SHP77 treated with DMSO at 0.1 percent for 48 hours (cell line): Measurements from ENCODE around the gene ARHGEF33.
A peak's percentile ranks its signal among the peaks of the same experiment; 100 is the strongest.
"Not testable (repeated sequence)": the region's sequence is repeated elsewhere in the genome, so short reads cannot be mapped to it uniquely, and the experiment has no call there.

Experiments
- DNase-seq: peaks from one replicate; lab custom pipeline; 2025; lab: John Stamatoyannopoulos, UW

ARHGEF33 gene

DNA sequence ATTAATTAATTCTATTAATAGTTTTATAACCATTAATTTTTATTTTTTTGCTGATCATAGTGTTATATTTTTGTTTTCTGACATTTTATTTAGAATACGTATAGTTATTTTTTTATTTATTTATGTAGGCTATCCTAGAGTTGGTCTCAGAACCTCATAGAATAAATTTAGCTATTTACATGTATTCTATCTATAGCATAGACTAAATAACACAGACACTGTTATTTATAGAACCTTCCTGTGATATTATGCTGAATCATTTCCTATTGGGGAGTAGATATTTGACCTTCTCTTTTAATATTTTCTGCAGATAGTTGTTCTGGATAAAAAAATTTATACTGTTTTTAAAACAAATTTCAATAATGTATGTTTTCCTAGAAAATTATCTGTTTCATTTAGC lies 20.2 kb downstream of the ARHGEF33 start:
- no peak for DNase-seq

DNA sequence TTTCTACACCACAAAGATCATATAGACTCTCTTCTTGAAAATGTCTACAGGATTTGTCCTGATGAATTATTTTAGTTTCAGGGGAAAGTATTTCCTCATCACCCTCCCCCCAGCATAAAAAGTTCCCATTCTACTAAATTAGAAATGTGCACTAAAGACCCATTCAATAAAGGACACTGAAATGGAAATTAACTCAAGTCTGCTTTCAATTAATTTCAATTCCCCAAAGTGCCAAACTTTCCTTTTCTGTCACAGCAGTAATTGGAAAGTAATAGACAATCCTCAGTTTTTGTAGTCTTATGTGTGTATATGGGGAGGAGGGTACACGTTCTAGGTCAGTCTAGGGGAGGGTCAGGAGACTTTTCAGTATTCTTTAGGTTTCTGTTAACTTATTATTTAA lies 21.5 kb downstream of the ARHGEF33 start:
- no peak for DNase-seq

DNA sequence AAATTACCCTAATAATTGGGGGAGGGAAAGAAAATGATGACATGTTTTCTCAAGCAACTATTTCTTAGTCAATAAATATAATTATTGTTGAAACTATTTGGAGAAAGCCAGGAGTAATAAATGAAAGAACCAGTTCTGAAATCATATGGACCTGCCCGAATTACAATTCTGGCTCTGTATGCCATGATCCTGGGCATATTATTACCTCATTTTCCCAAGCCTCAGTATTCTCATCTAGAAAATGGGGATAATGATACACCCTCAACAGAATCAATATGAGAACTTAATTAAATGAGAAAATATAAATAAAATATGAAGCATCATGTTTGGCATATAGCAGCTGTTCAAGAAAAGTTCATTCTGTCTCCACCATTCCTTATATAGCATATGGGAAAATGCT lies 22.9 kb downstream of the ARHGEF33 start:
- no peak for DNase-seq

DNA sequence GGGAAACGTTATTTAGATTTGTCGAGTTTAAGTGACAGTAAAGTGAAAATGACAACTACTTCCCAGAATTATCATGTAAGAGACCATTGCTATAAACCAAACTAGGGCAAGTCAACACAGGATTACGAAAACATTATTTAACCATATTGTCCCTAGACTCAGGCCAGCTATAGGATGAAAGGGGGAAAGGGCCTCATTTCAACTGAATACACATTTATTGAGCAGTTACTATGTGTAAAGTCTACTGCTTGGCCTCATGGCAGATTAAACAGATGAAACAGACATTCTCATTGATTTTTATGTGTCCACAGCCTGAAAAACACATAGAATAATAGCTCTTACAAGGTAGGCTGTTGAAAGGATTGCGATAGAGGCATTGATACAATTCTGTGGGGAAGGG lies 32.7 kb downstream of the ARHGEF33 start:
- no peak for DNase-seq

DNA sequence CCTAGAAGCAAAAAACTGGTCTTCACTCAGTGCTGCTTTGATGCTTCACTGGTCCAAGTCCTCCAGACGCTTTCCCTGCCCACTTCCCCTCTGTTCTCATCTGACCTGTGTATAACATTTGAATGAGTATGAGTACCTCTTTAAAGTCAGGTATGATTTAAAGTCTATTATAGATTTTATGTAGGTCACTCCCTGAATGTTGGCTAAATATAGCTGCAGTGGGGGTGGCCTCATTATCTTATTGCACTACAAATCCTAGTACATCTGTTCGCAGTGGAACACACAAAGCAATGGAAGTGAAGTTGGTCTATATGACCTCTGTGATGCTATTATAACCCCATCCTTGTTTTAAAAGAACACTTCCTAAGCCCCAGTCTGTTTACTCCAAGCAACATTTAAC lies 33.2 kb downstream of the ARHGEF33 start:
- DNase-seq, result no peak

DNA sequence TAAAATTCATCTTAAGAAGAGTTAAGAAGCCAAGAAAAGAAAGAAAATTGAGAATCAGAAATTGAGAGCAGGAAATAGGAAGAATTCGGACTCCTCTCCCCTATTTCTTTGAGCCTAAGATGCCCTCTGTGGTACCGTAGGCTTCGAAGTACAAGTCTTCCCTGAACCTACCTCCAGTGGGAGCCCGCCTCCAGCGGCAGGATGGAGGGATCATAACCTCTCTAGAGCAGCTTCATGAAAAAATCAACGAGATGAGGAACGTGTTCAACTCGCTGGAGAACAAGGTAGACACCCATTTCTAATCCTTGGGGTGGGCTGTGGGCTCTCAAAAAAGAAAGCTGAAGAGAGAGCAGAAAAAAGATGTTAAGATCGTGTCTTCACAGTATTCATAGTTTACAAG lies 36.3 kb downstream of the ARHGEF33 start:
- DNase-seq, result no peak

DNA sequence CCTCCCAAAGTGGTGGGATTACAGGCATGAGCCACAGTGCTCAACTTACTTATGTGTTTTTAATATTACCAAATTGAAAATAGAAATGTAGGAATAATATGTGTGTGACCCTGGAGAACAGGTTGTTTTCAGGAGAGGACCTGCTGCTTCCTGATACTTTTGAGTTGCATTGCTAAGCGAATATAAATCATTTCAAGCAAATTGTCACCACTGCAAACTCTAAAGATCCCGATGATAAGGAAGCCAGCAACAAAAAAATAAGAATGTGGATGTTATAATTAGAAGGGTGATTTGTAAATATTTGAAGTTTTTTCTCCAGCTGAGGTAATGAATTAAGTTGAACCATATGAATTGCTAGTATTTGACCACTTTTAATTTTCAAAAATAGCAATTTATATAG lies 40.9 kb downstream of the ARHGEF33 start:
- DNase-seq, result no peak

DNA sequence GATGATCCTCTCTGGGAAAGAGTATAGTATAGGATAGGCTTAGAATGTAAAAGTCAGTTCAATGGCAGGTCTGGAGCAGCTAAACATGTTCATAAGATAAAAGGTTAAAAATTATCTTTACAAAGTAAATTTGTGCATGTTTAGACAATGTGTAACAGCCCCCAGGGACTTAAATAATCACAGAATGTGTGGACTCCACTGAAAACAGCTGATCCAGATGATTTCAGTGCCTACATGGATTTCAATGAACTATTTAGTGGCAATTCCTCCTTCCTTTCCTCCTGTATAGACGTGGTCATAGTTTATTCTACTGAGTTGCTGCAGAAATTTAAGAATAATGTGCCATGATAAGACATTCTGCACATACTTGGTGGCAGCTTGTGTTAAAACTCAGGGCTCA lies 42.9 kb downstream of the ARHGEF33 start:
- no peak for DNase-seq

DNA sequence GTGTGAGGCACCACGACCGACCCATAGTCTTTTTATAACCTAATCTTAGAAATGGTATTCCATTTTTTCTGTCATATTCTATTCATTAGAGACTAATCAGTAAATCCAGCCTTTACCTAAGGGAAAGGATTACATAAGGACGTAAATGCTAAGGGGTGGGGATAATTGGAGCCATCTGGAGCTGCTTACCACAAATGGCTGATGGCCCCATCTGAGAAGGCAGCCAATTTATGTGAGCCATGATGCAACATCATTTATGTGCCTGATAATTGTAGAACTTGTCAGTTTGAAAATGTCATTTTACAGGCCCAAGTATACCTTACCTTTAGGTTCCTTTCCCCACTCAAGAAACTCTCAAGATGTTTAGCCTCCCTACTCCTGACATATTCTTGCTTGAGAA lies 44.0 kb downstream of the ARHGEF33 start:
- DNase-seq, result no peak

DNA sequence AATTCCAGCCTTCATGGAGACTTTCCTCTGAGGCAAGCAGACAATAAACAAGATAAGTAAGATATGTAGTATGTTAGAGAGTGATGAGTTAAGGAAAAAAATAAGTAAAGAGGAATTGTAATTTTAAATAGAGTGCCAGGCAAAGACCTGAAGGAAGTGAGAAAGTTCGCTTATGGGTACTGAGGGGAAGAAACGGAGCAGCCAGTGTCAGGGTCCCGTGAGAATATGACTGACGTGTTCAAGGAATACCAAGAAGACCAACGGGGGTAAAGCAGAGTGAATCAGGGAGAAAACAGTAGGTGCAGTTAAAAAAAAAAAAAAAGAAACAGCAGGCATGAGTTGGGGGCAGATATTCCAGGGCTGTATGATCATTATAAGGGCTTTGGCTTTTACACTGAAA lies 45.1 kb downstream of the ARHGEF33 start:
- no peak for DNase-seq

DNA sequence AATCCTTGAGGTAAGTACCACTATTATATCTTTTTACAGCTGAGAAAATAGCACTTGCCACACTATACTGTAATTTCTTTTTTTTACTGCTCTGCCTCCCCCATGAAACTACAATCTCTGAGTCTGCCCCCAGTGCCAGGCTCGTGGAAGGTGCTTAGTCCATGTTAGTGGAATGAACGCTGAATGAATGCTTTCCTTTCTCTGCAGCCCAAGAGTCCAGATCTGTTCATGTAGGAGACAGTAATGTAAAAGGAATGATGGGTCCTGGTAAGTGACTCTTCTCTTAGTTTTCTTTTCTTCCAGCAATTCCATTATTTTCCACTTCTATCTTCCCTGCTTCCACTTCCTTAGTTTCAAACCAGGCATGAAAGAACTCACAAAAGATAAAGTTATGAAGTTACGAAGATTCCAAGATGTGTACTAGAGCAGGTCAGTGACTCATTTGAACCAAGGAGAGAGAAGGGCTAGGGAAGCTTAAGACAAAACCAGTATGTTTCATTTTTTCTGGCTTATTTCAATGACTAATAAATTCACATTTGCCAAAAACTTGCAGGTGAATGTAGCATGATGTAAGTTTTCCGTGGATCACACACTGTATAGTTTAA lies 46.0 kb downstream of the ARHGEF33 start:
- DNase-seq, result no peak

DNA sequence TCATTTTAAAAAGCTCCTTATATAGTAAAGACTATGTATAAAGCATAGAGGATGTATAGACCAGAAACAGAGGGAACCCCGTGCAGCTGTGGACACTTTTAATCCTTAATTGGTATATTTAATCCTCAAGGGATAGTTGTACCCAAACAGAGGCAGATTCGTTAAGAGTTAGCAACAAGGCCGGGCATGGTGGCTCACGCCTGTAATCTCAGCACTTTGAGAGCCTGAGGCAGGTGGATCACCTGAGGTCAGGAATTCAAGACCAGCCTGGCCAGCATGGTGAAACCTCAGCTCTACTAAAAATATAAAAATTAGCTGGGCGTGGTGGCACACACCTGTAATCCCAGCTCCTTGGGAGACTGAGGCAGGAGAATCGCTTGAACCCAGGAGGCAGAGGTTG lies 46.8 kb downstream of the ARHGEF33 start:
- DNase-seq, result not testable (repeated sequence)

DNA sequence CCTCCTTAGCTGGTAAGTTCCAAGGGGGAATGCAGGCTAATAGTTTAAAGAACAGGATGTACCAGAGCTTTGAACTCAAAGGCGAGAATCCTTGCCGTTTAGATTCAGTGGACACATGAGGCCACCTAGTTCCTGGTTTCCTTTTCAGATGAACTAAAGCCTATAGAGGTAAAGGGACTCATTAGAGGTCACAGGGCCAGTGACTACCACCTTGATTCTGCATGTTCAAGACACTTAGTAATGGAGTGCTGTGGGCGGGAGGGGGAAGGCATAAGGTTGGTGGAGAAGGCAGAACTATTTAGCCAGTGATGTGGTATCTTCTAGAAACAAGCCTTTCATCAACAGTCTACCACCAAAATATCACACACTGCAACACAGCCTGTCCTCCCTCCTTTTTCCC lies 47.9 kb downstream of the ARHGEF33 start:
- DNase-seq, result no peak

DNA sequence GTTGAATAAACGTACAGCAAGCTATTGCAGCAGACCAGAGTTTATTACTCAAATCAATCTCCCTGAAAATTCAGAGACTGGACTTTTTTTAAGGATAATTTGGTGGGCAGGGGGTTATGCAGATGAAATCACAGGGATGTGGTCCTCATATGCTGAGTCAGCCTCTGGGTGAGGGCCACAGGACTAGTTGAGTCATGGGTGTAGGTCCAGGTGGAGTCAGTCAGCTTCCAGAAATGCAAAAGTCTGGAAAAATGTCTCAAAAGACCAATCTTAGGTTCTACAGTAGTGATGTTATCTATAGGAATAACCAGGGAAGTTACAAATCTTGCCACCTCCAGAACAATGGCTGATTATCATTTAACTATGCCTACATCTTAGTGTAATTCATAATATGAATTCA lies 51.1 kb downstream of the ARHGEF33 start:
- DNase-seq, result no peak

DNA sequence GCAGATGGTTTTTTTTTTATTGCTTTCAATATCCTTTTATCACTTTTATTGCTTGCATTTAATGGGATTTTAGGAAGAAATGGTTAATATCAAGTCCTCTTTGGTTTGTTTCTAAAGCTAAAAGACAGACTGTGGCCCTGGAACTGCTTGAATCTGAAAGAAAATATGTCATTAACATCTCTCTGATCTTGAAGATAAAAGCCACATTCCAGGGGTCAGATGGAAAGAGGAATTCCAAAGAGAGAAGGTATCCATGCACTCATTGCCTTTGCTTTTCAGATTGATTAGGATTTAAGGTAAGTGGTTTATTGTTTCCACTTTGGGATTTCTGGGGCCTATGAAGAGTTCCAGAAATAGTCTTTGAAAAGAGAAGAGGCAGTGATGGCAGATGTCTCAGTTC lies 54.1 kb downstream of the ARHGEF33 start:
- DNase-seq, result no peak

DNA sequence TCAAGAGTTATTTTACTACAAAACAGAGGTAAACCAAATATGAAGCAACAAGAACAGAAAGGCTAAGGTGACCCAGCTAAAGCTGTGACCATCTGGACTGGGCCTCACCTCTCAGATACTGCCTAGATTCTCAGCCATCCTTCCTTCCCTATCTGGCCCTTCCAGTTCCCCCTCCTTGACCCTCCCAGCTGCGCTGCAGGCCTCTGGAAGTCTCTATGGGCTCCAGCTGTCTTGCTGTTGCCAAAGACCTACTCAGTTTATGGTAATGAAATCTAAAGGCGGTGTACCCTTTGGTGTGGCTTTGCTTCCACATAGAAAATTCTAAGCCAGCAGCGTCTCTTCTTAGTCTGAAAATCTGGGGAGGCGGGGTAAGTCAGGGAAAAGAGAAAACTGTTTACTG lies 55.7 kb downstream of the ARHGEF33 start:
- no peak for DNase-seq

DNA sequence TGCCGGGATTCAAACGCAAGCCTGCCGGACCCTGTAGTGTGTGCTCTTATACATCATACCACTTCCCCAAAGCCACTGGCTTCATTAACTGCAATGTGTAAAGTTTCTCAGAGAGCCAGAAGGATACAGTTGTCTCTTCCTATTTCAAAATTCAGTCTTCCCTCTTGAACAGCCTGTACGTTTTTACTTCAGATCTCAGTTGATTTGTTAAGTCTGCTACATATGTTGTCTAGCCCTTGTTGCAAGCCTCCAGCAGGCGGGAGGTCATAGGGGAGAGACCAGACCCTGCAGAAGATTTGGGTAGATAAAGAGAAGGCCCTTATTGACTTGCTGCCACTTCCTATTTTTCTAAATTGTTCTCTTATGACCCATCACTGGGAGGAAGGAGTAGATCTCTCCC lies 56.2 kb downstream of the ARHGEF33 start:
- no peak for DNase-seq

DNA sequence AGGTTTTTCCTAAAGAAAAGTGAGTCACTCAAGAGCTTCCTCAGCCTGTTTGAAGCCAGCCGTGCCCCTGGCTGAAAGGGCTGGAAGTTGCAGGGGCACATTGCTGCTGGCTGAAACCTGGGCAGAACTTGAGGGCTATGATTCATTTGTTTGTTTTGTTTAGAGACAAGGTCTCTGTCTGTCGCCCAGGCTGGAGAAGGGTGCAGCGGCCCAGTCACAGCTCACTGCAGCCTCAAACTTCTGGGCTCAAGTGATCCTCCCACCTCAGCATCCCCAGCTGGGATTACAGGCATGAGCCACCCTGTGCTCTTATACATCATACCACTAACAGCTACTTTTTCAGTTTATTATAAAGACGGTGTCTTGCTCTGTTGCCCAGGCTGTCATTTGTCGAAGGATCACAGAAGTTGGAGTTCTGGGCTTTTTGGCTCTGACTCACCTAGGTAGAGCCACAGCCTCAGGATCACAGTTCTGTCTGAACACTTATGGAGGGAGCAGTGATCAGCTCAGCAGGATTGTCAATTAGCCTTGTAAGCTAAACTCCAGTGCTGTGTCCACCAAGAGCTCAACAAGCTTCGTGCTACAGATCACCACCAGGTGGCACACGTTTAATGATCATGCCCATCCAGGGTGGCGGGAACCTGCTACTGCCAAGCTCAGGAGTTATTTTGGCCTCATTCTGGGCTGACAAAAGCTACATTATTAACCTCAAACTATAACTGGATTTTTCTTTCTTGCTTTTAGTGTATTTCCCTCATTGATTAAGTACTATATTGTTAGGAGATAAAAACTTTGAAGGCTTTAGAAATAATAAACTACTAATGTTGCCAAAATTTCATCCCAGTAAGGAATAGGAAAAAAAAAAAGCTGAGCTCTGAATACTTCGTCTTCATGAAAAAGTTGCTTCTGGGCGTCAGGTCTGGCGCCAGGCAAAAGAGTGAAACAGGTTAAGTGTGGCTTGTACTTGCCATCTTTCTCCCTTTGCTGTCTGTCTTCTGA lies 57.9 kb downstream of the ARHGEF33 start:
- peak; percentile 53 for DNase-seq

DNA sequence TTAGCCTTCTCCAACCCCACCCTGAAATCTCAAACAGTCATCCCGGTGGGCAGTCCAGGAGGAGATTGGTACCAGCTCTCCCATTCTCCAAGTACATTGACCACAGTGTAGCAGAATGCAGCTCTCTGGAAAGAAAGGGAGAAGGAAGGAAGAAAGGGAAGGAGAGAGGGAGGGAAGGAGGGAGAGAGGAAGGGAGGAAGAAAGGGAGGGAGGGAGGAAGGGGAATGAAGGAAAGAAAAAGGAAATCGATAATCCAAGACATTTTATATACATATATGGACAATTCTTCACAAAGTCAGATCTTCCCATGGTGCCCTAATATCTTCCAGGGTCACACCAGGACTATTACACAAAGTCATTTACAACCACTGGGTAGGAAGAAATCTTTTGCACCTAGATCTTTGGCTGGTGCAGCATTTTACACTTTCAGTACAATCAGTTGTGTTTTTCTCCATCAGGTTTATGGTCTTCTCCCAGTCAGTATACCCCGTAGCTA lies 58.8 kb downstream of the ARHGEF33 start:
- DNase-seq, result no peak

DNA sequence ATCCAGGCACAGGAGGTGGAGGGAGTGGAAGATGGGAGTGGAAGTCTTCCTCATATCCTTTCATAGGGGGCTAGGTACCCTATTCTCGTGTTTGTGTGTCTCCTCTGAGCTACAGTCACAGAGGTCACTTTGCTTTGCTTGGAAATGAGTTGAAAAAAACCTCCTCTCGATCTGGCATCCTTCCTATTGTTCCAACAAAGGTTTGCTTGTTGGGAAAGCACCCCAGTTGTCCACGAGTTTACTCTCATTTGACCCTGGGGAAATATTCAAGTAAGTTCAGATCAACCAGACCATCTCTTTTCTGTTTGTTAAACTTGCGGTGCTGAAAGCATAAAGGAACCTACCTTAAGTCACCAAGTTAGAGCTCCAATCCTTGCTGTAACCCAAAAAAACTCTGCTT lies 59.3 kb downstream of the ARHGEF33 start:
- DNase-seq, result no peak

DNA sequence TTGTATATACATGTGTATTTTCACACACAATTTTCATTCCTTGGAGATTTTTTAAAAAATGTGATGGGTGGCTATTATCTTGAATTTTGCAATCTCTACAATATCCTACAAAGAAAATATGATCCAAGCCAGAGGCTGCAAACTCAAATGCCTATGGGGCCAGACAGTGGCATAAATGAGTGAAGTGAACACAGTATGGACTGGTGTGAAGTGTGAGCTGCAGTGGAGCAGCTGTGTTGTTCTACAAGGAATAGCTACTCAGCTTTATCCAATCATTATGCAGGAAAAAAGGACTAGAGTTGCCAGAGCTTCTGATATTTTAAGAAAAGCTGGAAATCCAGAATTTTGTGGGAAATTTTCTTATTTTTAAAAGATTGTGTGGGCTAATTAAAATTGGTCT lies 62.1 kb downstream of the ARHGEF33 start:
- DNase-seq, result no peak

DNA sequence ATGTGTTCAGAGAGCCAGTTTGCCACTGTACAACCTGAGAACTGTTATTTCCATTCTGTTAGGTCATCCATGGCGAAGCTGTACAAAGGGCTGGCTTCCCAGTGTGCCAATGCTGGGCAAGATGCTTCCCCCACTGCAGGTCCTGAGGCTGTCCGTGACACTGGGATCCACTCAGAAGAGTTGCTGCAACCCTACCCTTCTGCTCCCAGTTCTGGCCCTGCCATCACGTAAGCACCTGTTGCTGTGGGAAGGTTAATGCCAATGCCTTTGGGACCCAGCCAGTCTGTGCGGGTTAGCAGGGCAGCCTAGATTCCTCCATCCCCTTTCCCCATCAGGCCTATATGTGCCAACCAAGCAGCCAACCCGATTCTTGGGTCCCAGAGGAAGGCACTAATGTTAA lies 68.3 kb downstream of the ARHGEF33 start:
- DNase-seq, result no peak

DNA sequence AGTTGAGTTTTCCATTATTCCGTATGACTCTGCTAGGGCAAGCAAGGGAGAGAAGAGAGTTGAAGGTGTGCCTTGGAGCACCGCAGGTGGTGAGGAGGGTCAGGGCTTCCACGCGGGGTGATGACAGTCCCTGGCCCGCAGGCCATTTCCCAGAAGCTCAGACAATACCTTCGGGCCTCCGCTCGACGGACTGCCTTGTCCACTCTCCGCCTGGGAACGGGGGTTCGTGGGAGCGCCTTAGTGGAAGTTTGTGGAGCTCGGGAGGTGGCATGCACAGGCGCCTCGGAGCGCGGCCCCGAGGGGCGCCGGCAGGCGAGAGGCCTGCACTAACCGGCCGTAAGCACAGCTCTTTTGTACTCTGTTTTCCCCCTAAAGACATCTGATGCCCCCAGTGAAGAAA lies 69.8 kb downstream of the ARHGEF33 start:
- DNase-seq, result no peak
